GM12878 (cell line): ENCODE results near the gene TSPEAR. TPM values are rescaled to one million over a fixed set of nuclear protein-coding genes. Genes with fewer than 3 reads are reported as not detected.

ENCODE experiments used
- ATAC-seq: fragments of 200-7000 bp; cut with Tn5 transposase; 3 replicates; pipeline ENCODE4 v1.9.1; 2020; ENCODE audit warnings: mild to moderate bottlenecking, moderate library complexity
- BruUV-seq: library from RNA; stranded (reverse); fragments of 400-500 nt; replicated peaks from 2 replicates; lab custom pipeline; 2021; lab: Mats Ljungman, UMichigan
- CTCF ChIA-PET: fragments of 300-600 bp; sonication (Branson Sonifier 250); formaldehyde crosslinking; extraction: SDS; loops from one replicate; lab custom pipeline; 2021; ENCODE audit warnings: inconsistent platforms; lab: Yijun Ruan, JAX
- POLR2A ChIA-PET: fragments of 350-600 bp; formaldehyde crosslinking; extraction: SDS; loops from one replicate; lab custom pipeline; 2021; ENCODE audit warnings: inconsistent platforms; lab: Charles Lee
- RAD21 ChIA-PET: fragments of 300-600 bp; sonication (Branson Sonifier 250); formaldehyde crosslinking; loops from one replicate; lab custom pipeline; 2023; ENCODE audit warnings: antibody characterized with exemption; ENCODE audit not compliant: unreplicated experiment; lab: Charles Lee
- SMC1A ChIA-PET: fragments of 300-600 bp; sonication (Branson Sonifier 250); formaldehyde crosslinking; loops from one replicate; lab custom pipeline; 2023; ENCODE audit not compliant: unreplicated experiment, uncharacterized antibody; lab: Charles Lee
- DNase-seq: peaks from one replicate; pipeline ENCODE4 v3.0.0-alpha.2; 2011; ENCODE audit warnings: low read depth, low spot score
- FAIRE-seq: peaks from 3 replicates; lab custom pipeline; 2011; peaks lifted over from hg19 to GRCh38; lab: Jason Lieb, UNC
- H2AFZ ChIP-seq: 2 replicates; pipeline ENCODE4 v1.6.0; 2011; ENCODE audit warnings: low read depth, low read length, control low read depth; ENCODE audit not compliant: control insufficient read depth
- H3K27ac ChIP-seq: 2 replicates; pipeline ENCODE4 v1.5.1; 2011; ENCODE audit warnings: control low read depth; ENCODE audit not compliant: control insufficient read depth, insufficient read depth
- H3K27me3 ChIP-seq, 2 experiments: replicated peaks in 1 of 2; 2 replicates each; pipeline versions ENCODE4 v1.6.0 to v1.6.1; 2011; ENCODE audit warnings: low read length in 1 of 2; ENCODE audit not compliant: control insufficient read depth in 2 of 2, insufficient read depth in 2 of 2
- H3K36me3 ChIP-seq, 2 experiments: 2 replicates each; pipeline ENCODE4 v1.5.1; 2011; ENCODE audit warnings: low read length in 1 of 2; ENCODE audit not compliant: control insufficient read depth in 2 of 2, insufficient read depth in 2 of 2
- H3K4me1 ChIP-seq: 2 replicates; pipeline ENCODE4 v1.6.1; 2011; ENCODE audit warnings: mild to moderate bottlenecking, low read length, moderate library complexity, mixed read lengths; ENCODE audit not compliant: control insufficient read depth, insufficient read depth
- H3K4me2 ChIP-seq: 2 replicates; pipeline ENCODE4 v1.6.0; 2011; ENCODE audit warnings: control low read depth; ENCODE audit not compliant: control insufficient read depth, insufficient read depth
- H3K4me3 ChIP-seq: fragments of 200-600 bp; sonication (generic); 2 replicates; pipeline ENCODE4 v1.5.1; 2016
- H3K79me2 ChIP-seq: 2 replicates; pipeline ENCODE4 v1.6.0; 2011; ENCODE audit warnings: low read length; ENCODE audit not compliant: control insufficient read depth, insufficient read depth
- H3K9ac ChIP-seq: 2 replicates; pipeline ENCODE4 v1.8.0; 2011; ENCODE audit warnings: low read length, control low read depth, mixed read lengths; ENCODE audit not compliant: control insufficient read depth, insufficient read depth
- H3K9me3 ChIP-seq: replicated peaks from 3 replicates; pipeline ENCODE4 v1.5.1; 2011; ENCODE audit warnings: mild to moderate bottlenecking, low read length; ENCODE audit not compliant: control insufficient read depth, insufficient read depth
- H4K20me1 ChIP-seq: 2 replicates; pipeline ENCODE4 v1.6.0; 2011; ENCODE audit not compliant: control insufficient read depth, insufficient read depth
- ASH2L ChIP-seq: fragments of 300-600, 200-600 bp; sonication (generic); IDR thresholded peaks from 2 replicates; pipeline ENCODE4 v1.6.1; 2017; ENCODE audit warnings: low read depth, mild to moderate bottlenecking, borderline replicate concordance
- ATF7 ChIP-seq: fragments of 450-650 bp; IDR thresholded peaks from 2 replicates; pipeline ENCODE4 v1.6.1; 2016; ENCODE audit warnings: low read depth, mild to moderate bottlenecking
- CEBPB ChIP-seq, 2 experiments: fragments of 150-350 bp in 1 of 2; IDR thresholded peaks; 2 replicates each; pipeline ENCODE4 v1.6.1; 2012 to 2014; ENCODE audit warnings: low read depth in 2 of 2, low read length in 2 of 2, borderline replicate concordance in 1 of 2, inconsistent platforms in 1 of 2
- CREM ChIP-seq: IDR thresholded peaks from 2 replicates; pipeline ENCODE4 v1.6.1; 2014; ENCODE audit warnings: antibody characterized with exemption, low read depth
- FOXK2 ChIP-seq: fragments of 450-650 bp; IDR thresholded peaks from 2 replicates; pipeline ENCODE4 v1.6.1; 2017; ENCODE audit warnings: mild to moderate bottlenecking, moderate library complexity
- KLF5 ChIP-seq: fragments of 450-650 bp; IDR thresholded peaks from 2 replicates; pipeline ENCODE4 v1.6.1; 2014; ENCODE audit warnings: mild to moderate bottlenecking; ENCODE audit not compliant: partially characterized antibody
- SREBF1 ChIP-seq: IDR thresholded peaks from 2 replicates; pipeline ENCODE4 v1.6.1; 2012; ENCODE audit warnings: mild to moderate bottlenecking, low read length
- TARDBP ChIP-seq: IDR thresholded peaks from 2 replicates; pipeline ENCODE4 v1.6.1; 2016; ENCODE audit warnings: borderline replicate concordance
- TBL1XR1 ChIP-seq: IDR thresholded peaks from 2 replicates; pipeline ENCODE4 v1.6.1; 2012; ENCODE audit warnings: low read depth, low read length, improper control_type of control experiment
- WGBS: methylation state at CpG from one replicate; pipeline ENCODE4 v1.1.6; 2016; ENCODE audit warnings: low lambda C conversion rate; ENCODE audit not compliant: insufficient replicate concordance, insufficient coverage; ENCODE audit errors: missing lambda C conversion rate; 5-methylcytosine and 5-hydroxymethylcytosine counted together
- in situ Hi-C: fragments of 300-500 bp; cut with MboI; formaldehyde crosslinking; loops from 9 replicates; pipeline ENCODE4 v1.14.3; 2018; ENCODE audit warnings: mixed read lengths
- intact Hi-C: fragments of 100-400 bp; cut with micrococcal nuclease; formaldehyde crosslinking; loops from one replicate; pipeline ENCODE4 v1.14.2; 2022; ENCODE audit not compliant: unreplicated experiment
- polyA plus RNA-seq, 11 experiments: library from polyadenylated mRNA; depleted of rRNA in 4 of 11; unstranded in 6 of 11; stranded (reverse) in 5 of 11; fragments of >200 nt; fragmentation: Nextera tagmentation in 4 of 11; fragmentation: Illumina TruSeq in 1 of 11; extraction: Ambion mirVana in 4 of 11; extraction: Trizol in 1 of 11; gene quantifications; 1 replicate in 1 of 11; 2 replicates in 10 of 11; pipeline versions ENCODE4 v1.2.1 to v1.2.3, GENCODE V29; 2011 to 2016; ENCODE audit warnings: inconsistent platforms in 2 of 11, missing spikeins in 2 of 11, low read depth in 1 of 11
- total RNA-seq, 4 experiments: library from RNA; depleted of rRNA in 3 of 4; stranded (reverse); fragments of >200 nt in 3 of 4; fragmentation: Illumina TruSeq in 1 of 4; extraction: Trizol in 1 of 4; gene quantifications; 2 replicates each; pipeline versions ENCODE4 v1.2.1 to v1.2.3, GENCODE V29; 2013 to 2021
- TF ChIP-seq, protein P1 (sequence below): IDR thresholded peaks from 2 replicates; pipeline ENCODE4 v1.6.1; 2011; ENCODE audit warnings: low read depth, low read length, improper control_type of control experiment, borderline replicate concordance
- TF ChIP-seq, protein P2 (sequence below): fragments of 450-650 bp; IDR thresholded peaks from 2 replicates; pipeline ENCODE4 v1.6.1; 2016; ENCODE audit warnings: mild to moderate bottlenecking, moderate library complexity, borderline replicate concordance

Gene TSPEAR
- total and polyA plus RNA-seq, 10 of the 15 experiments (the other 5 are each of a cell fraction or from before 2014, with no cell fraction given), result not detected

DNA sequence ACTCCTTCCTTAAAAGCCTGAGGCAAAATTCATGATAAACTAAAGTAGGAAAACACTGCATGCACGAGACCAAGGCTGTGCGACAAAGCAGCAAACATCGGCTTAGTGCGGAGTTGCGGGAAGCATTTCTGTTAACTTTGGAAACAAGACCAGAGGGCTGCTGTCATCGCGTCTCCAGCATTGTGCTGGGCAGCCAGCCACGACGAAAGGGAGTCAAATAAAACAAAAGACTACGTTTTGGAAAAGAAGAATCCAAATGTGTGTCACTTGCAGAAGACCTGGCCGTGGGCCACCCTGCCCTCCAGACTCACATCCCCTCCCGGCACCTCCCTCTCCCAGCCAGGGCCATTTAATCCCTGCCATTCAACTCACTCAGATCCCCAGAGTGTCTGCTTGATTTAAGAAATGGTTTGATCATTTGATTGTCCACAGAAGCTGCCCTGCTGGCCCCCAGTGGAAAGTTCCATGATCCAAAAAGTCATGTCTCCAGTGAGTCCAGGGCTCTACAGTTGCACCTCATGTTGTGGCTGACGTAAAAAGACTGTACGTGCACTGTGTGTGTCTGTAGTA is 67.5 kb downstream of the TSPEAR start:
- TF ChIP-seq KLF5 (no peak), TARDBP (no peak), TBL1XR1 (no peak), ATF7 (no peak), CREM (no peak)
- TF ChIP-seq, protein P1, sequence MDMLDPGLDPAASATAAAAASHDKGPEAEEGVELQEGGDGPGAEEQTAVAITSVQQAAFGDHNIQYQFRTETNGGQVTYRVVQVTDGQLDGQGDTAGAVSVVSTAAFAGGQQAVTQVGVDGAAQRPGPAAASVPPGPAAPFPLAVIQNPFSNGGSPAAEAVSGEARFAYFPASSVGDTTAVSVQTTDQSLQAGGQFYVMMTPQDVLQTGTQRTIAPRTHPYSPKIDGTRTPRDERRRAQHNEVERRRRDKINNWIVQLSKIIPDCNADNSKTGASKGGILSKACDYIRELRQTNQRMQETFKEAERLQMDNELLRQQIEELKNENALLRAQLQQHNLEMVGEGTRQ, result no peak

DNA sequence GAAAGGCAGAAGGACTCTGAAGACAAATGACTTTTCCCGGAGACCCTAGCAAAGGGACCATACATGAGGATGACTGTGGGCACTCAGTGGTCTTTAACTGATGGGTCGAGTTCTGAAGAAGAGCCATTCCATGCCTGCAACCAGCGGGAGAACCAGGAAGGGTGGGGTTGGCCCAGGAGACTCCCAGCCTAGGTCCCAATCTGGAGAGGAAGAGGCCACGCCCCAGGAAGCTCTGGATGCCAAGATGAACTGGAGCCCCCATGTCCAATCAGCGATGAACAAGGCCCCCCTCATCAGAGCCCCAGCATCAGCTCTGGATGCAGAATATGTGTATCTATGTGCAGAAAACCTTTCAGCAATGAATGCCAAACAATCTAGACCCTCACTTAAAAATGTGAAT is 70.6 kb downstream of the TSPEAR start:
- no peaks in the 10 kb centered on the region for H3K79me2 ChIP-seq
- no peaks in the 10 kb centered on the region for H3K4me1 ChIP-seq
- BruUV-seq, result no TSS peak
- DNase-seq, result no peak
- WGBS, result 52% methylated on average over 5 of the region's 5 CpGs
- ChIA-PET RAD21 (no interaction called here), SMC1A (no interaction called here), CTCF (no interaction called here), POLR2A (no interaction called here)
- H3K9me3 ChIP-seq, result peaks cover 1% of the 10 kb centered on the region; the same call in 1 of the 3 replicates
- no peak overlapping the region for H3K27ac ChIP-seq
- H3K36me3 ChIP-seq, result no peaks in the 10 kb centered on the region
- in situ Hi-C loops (no loop called here), intact Hi-C loops (no loop called here)
- no peak overlapping the region for H3K4me3 ChIP-seq
- no peak for FAIRE-seq
- H3K27me3 ChIP-seq, result no peaks in the 10 kb centered on the region
- H2AFZ ChIP-seq, result no peak overlapping the region
- ATAC-seq, result no peak
- H3K9ac ChIP-seq, result no peak overlapping the region
- no peak overlapping the region for H3K4me2 ChIP-seq
- no peaks in the 10 kb centered on the region for H4K20me1 ChIP-seq
- TF ChIP-seq CREM, result no peak
- no peak for TF ChIP-seq ASH2L
- TF ChIP-seq CEBPB (IDR thresholded peaks at IDR 0.05; ENCODE audit: borderline replicate concordance in 1 of 2, low read depth in 2 of 2, low read length in 2 of 2), result no peak
- no peak for TF ChIP-seq FOXK2
- no peak for TF ChIP-seq SREBF1
- TF ChIP-seq, protein P2, sequence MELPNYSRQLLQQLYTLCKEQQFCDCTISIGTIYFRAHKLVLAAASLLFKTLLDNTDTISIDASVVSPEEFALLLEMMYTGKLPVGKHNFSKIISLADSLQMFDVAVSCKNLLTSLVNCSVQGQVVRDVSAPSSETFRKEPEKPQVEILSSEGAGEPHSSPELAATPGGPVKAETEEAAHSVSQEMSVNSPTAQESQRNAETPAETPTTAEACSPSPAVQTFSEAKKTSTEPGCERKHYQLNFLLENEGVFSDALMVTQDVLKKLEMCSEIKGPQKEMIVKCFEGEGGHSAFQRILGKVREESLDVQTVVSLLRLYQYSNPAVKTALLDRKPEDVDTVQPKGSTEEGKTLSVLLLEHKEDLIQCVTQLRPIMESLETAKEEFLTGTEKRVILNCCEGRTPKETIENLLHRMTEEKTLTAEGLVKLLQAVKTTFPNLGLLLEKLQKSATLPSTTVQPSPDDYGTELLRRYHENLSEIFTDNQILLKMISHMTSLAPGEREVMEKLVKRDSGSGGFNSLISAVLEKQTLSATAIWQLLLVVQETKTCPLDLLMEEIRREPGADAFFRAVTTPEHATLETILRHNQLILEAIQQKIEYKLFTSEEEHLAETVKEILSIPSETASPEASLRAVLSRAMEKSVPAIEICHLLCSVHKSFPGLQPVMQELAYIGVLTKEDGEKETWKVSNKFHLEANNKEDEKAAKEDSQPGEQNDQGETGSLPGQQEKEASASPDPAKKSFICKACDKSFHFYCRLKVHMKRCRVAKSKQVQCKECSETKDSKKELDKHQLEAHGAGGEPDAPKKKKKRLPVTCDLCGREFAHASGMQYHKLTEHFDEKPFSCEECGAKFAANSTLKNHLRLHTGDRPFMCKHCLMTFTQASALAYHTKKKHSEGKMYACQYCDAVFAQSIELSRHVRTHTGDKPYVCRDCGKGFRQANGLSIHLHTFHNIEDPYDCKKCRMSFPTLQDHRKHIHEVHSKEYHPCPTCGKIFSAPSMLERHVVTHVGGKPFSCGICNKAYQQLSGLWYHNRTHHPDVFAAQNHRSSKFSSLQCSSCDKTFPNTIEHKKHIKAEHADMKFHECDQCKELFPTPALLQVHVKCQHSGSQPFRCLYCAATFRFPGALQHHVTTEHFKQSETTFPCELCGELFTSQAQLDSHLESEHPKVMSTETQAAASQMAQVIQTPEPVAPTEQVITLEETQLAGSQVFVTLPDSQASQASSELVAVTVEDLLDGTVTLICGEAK, result no peak

More for the DNA sequence above, 67.5 kb downstream of the TSPEAR start:
- RAD21 ChIA-PET, result no interaction called here
- H3K9ac ChIP-seq, result no peak overlapping the region
- CTCF ChIA-PET, result no interaction called here
- in situ Hi-C loops, result no loop called here
- H3K27me3 ChIP-seq, result no peaks in the 10 kb centered on the region
- H3K36me3 ChIP-seq, result no peaks in the 10 kb centered on the region
- no TSS peak for BruUV-seq
- no peaks in the 10 kb centered on the region for H3K4me1 ChIP-seq
- H3K9me3 ChIP-seq, result peaks cover 1% of the 10 kb centered on the region; the same call in 1 of the 3 replicates
- ATAC-seq, result no peak
- H3K27ac ChIP-seq, result no peak overlapping the region
- no peak overlapping the region for H3K4me3 ChIP-seq
- no peak for DNase-seq
- no peak overlapping the region for H3K4me2 ChIP-seq
- H2AFZ ChIP-seq, result no peak overlapping the region
- no peaks in the 10 kb centered on the region for H4K20me1 ChIP-seq
- SMC1A ChIA-PET, result no interaction called here
- WGBS, result 57% methylated on average over 13 of the region's 14 CpGs
- POLR2A ChIA-PET, result no interaction called here
- no peak for FAIRE-seq
- intact Hi-C loops, result no loop called here
- no peaks in the 10 kb centered on the region for H3K79me2 ChIP-seq
